Measurements from ENCODE around the gene PDE4D. TPM values are rescaled to one million over a fixed set of nuclear protein-coding genes. Genes with fewer than 3 reads are reported as not detected.

The PDE4D gene
- total RNA-seq, 1 donor, result 19.9 TPM

DNA sequence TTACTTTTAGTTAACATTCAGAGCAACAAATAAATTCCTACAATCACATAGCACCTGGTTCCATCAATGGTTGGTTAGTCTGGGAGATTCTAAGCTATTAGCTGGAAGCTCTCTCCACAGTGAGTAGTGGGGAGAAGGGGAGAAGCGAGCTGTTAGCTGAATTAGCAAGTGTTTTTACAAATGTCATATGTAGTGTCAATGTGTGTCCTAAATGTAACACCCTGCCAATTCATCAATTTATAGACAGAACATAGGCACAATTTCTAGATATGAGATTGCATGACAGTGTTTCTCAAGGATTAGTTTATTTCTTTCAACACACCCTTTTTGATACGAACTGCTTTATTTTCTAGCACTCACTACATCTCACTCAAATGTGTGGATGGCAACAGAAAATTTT is 349.0 kb downstream of the PDE4D start:
- TF ChIP-seq, protein P1, sequence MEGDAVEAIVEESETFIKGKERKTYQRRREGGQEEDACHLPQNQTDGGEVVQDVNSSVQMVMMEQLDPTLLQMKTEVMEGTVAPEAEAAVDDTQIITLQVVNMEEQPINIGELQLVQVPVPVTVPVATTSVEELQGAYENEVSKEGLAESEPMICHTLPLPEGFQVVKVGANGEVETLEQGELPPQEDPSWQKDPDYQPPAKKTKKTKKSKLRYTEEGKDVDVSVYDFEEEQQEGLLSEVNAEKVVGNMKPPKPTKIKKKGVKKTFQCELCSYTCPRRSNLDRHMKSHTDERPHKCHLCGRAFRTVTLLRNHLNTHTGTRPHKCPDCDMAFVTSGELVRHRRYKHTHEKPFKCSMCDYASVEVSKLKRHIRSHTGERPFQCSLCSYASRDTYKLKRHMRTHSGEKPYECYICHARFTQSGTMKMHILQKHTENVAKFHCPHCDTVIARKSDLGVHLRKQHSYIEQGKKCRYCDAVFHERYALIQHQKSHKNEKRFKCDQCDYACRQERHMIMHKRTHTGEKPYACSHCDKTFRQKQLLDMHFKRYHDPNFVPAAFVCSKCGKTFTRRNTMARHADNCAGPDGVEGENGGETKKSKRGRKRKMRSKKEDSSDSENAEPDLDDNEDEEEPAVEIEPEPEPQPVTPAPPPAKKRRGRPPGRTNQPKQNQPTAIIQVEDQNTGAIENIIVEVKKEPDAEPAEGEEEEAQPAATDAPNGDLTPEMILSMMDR (IDR thresholded peaks at IDR 0.05; ENCODE audit: extremely low read depth, low read depth, low read length), result no peak
- H3K4me2 ChIP-seq (ENCODE audit: insufficient read depth, low read length), result no peak overlapping the region
- H3K27me3 ChIP-seq (ENCODE audit: insufficient read depth, low read length), result no peaks in the 10 kb centered on the region
- no peak for DNase-seq (ENCODE audit: insufficient read length, low spot score, missing footprints)
- H3K36me3 ChIP-seq (ENCODE audit: insufficient read depth, low read length), result no peaks in the 10 kb centered on the region
- H3K4me1 ChIP-seq (ENCODE audit: insufficient read depth, low read length), result no peaks in the 10 kb centered on the region
- H3K9me3 ChIP-seq (ENCODE audit: low read depth, low read length), result no peaks in the 10 kb centered on the region
- no peaks in the 10 kb centered on the region for H4K20me1 ChIP-seq (ENCODE audit: insufficient read depth, low read length)
- H3K4me3 ChIP-seq (ENCODE audit: insufficient read depth, low read length), result no peak overlapping the region
- no peaks in the 10 kb centered on the region for H3K79me2 ChIP-seq (ENCODE audit: insufficient read depth, low read length)
- H2AFZ ChIP-seq (ENCODE audit: low read length), result no peak overlapping the region
- no peak overlapping the region for H3K27ac ChIP-seq (ENCODE audit: low read depth, low read length)

DNA sequence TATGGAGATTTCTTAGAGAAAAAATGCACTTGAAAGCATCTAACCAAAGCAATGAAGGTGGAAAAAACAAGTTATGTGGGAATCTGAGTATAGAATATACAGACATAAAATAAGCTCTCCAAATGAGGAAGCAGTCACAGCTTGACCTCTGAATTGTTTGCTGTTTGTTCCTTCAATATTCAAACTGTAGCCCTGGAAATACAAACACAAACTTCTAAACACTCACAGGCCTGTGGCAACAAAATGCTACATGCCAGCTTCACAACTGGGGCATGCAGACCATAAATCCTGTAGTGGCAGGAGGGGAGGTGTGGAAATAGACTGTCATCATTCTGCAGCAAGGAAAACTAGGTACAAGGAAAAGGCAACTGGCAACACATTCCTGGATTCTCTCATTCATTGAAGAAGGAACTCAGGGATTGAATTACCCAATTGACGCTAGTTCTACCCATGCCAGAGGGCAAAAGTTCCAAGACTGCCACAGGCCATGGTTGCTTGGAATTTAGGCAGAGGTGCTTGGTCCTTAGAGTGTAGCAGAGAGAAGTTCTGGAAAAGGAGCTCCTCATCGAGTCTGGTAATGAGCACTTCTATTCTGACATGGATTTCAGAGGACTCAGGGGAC is 349.6 kb downstream of the PDE4D start:
- Histone ChIP-seq H3K4me3 (ENCODE audit: insufficient read depth, low read length) (no peak overlapping the region), H3K36me3 (ENCODE audit: insufficient read depth, low read length) (no peaks in the 10 kb centered on the region), H3K27ac (ENCODE audit: low read depth, low read length) (no peak overlapping the region), H3K9me3 (ENCODE audit: low read depth, low read length) (no peaks in the 10 kb centered on the region), H3K27me3 (ENCODE audit: insufficient read depth, low read length) (no peaks in the 10 kb centered on the region), H2AFZ (ENCODE audit: low read length) (no peak overlapping the region), H4K20me1 (ENCODE audit: insufficient read depth, low read length) (no peaks in the 10 kb centered on the region), H3K79me2 (ENCODE audit: insufficient read depth, low read length) (no peaks in the 10 kb centered on the region), H3K4me1 (ENCODE audit: insufficient read depth, low read length) (no peaks in the 10 kb centered on the region), H3K4me2 (ENCODE audit: insufficient read depth, low read length) (no peak overlapping the region)
- TF ChIP-seq, protein P1 (IDR thresholded peaks at IDR 0.05; ENCODE audit: extremely low read depth, low read depth, low read length), result no peak
- no peak for DNase-seq (ENCODE audit: insufficient read length, low spot score, missing footprints)

DNA sequence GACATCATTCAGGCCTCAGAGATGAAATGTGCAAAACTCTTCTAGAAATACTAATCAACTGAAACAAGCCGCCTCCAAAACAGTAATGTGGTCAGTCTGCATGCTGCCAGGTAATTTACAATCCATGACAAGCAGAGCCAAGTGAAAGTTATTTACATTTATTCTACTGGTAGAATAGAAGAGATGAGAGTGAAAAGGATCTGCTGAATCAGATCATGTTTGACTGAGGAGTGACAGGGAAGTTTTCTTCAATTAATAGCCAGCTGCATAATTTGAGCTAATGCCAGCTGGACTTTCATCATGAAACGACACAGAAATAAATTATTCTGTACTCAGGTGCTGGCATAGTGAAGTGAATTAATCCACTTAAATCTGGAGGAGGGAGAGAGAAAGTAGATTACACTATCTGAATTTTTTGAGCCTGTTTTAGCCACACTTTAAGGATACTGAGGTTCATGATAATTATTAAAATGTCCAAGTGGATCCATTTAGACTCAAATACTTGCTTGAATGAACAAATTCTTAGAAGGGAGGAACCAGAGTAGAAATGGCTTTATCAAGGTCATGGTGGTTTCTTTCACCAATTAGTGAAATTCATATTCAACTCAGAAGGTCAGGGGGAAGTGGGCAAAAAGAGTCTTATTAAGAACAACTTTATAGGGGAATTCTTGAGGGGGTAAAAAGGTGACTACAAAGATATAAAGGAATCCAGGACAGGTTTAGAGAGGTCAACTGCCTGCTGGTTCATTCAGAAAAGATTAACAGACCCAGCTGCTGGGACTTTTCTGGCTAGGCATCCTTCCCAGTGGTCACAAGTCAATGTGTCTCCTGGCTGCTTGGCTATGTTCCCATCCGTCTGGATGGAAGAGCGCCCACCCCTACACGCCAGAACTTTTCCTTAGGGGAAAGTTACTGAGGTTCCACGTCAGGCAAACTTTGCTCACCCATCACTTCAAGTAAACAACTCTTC is 350.4 kb downstream of the PDE4D start:
- Histone ChIP-seq H3K27ac (ENCODE audit: low read depth, low read length) (no peak overlapping the region), H3K9me3 (ENCODE audit: low read depth, low read length) (no peaks in the 10 kb centered on the region), H2AFZ (ENCODE audit: low read length) (no peak overlapping the region), H3K4me2 (ENCODE audit: insufficient read depth, low read length) (no peak overlapping the region), H4K20me1 (ENCODE audit: insufficient read depth, low read length) (no peaks in the 10 kb centered on the region), H3K36me3 (ENCODE audit: insufficient read depth, low read length) (no peaks in the 10 kb centered on the region), H3K27me3 (ENCODE audit: insufficient read depth, low read length) (no peaks in the 10 kb centered on the region), H3K79me2 (ENCODE audit: insufficient read depth, low read length) (no peaks in the 10 kb centered on the region), H3K4me1 (ENCODE audit: insufficient read depth, low read length) (no peaks in the 10 kb centered on the region), H3K4me3 (ENCODE audit: insufficient read depth, low read length) (no peak overlapping the region)
- TF ChIP-seq, protein P1 (IDR thresholded peaks at IDR 0.05; ENCODE audit: extremely low read depth, low read depth, low read length), result no peak
- no peak for DNase-seq (ENCODE audit: insufficient read length, low spot score, missing footprints)

DNA sequence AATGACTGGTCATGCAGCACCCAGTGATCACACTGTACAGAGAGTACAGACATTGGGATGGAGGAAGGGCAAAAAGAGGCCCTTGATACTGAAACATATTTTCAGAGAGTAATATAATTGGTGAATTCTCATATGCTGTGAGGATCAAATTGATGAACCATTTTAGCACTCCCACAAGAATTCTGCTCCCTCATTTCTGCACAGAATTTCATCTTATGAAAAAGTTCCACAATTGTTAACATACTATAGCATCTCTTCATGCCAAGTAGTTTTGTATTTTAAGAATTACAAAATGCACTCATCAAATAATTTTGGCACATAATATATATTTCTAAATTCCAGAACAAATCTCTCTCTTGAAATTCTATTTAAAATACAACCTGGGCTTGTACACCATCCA is 351.2 kb downstream of the PDE4D start:
- Histone ChIP-seq H3K36me3 (ENCODE audit: insufficient read depth, low read length) (no peaks in the 10 kb centered on the region), H2AFZ (ENCODE audit: low read length) (no peak overlapping the region), H3K27ac (ENCODE audit: low read depth, low read length) (no peak overlapping the region), H3K9me3 (ENCODE audit: low read depth, low read length) (no peaks in the 10 kb centered on the region), H3K4me1 (ENCODE audit: insufficient read depth, low read length) (no peaks in the 10 kb centered on the region), H3K4me3 (ENCODE audit: insufficient read depth, low read length) (no peak overlapping the region), H3K27me3 (ENCODE audit: insufficient read depth, low read length) (no peaks in the 10 kb centered on the region), H4K20me1 (ENCODE audit: insufficient read depth, low read length) (no peaks in the 10 kb centered on the region), H3K79me2 (ENCODE audit: insufficient read depth, low read length) (no peaks in the 10 kb centered on the region), H3K4me2 (ENCODE audit: insufficient read depth, low read length) (no peak overlapping the region)
- DNase-seq (ENCODE audit: insufficient read length, low spot score, missing footprints), result no peak
- TF ChIP-seq, protein P1 (IDR thresholded peaks at IDR 0.05; ENCODE audit: extremely low read depth, low read depth, low read length), result no peak

All from osteoblast (primary cell).